Thymus (tissue), 11 donors: ENCODE data around the gene PLA2G2C. TPM values are rescaled to one million over a fixed set of nuclear protein-coding genes. Genes with fewer than 3 reads are reported as not detected.

ENCODE experiments used
- DNase-seq, 9 donors: peaks; one replicate each; pipeline ENCODE4 v3.0.0-alpha.2; 2013; ENCODE audit warnings: low spot score in 9 of 9, low read depth in 6 of 9, missing footprints in 1 of 9
- H3K27ac ChIP-seq, 2 donors: one replicate each; pipeline ENCODE4 v1.5.1; 2013; ENCODE audit warnings: control low read depth in 1 of 2, low read depth in 1 of 2, low read length in 1 of 2, mild to moderate bottlenecking in 1 of 2, moderate library complexity in 1 of 2
- H3K27me3 ChIP-seq, 2 donors: one replicate each; pipeline ENCODE4 v1.5.1; 2013; ENCODE audit warnings: low read length in 1 of 2; ENCODE audit not compliant: control insufficient read depth in 2 of 2, insufficient read depth in 1 of 2
- H3K36me3 ChIP-seq, 2 donors: one replicate each; pipeline ENCODE4 v1.5.1; 2013; ENCODE audit warnings: low read length in 1 of 2, mild to moderate bottlenecking in 1 of 2, moderate library complexity in 1 of 2; ENCODE audit not compliant: control insufficient read depth in 2 of 2, insufficient read depth in 2 of 2
- H3K4me1 ChIP-seq, 2 donors: one replicate each; pipeline ENCODE4 v1.5.1; 2013; ENCODE audit warnings: low read length in 2 of 2; ENCODE audit not compliant: control insufficient read depth in 2 of 2, insufficient read depth in 2 of 2
- H3K4me3 ChIP-seq, 2 donors: one replicate each; pipeline ENCODE4 v1.5.1; 2013; ENCODE audit warnings: low read length in 2 of 2, control low read depth in 1 of 2, mild to moderate bottlenecking in 1 of 2
- H3K9me3 ChIP-seq, 2 donors: one replicate each; pipeline ENCODE4 v1.5.1; 2013; ENCODE audit warnings: low read length in 1 of 2, mild to moderate bottlenecking in 1 of 2; ENCODE audit not compliant: control insufficient read depth in 2 of 2, insufficient read depth in 1 of 2
- WGBS: extraction: QIAGEN DNeasy Blood & Tissue Kit; methylation state at CpG from one replicate; pipeline ENCODE4 v1.1.7; 2013; 5-methylcytosine and 5-hydroxymethylcytosine counted together
- polyA plus RNA-seq: library from polyadenylated mRNA; stranded (reverse); fragments of 200-250 nt; gene quantifications from one replicate; pipeline ENCODE4 v1.2.3, GENCODE V29; 2013
- total RNA-seq: library from RNA; stranded (reverse); fragments of 120-200 nt; gene quantifications from one replicate; pipeline ENCODE4 v1.2.4, GENCODE V29; 2013
- donor health status: healthy.

The PLA2G2C gene
- total and polyA plus RNA-seq, 2 donors: 0.02 to 0.19 TPM

- no peak overlapping the region for H3K27ac ChIP-seq
- WGBS: 90% methylated on average over 18 of the region's 18 CpGs
- peaks cover 0 to 3% of the 10 kb centered on the region in 2 donors for H3K9me3 ChIP-seq
- peaks cover 0 to 5% of the 10 kb centered on the region in 2 donors for H3K27me3 ChIP-seq
- no peak for DNase-seq
- no peaks in the 10 kb centered on the region for H3K36me3 ChIP-seq
- peaks cover 5 to 6% of the 10 kb centered on the region in 2 donors for H3K4me1 ChIP-seq
- H3K4me3 ChIP-seq: no peak overlapping the region
These were observed 32.0 kb downstream of the PLA2G2C start for GRCh38 chr1:20154301-20154831.

- Histone ChIP-seq H3K27ac (no peak overlapping the region), H3K27me3 (peaks cover 0 to 5% of the 10 kb centered on the region in 2 donors), H3K4me1 (peaks cover 5 to 6% of the 10 kb centered on the region in 2 donors), H3K4me3 (no peak overlapping the region), H3K36me3 (no peaks in the 10 kb centered on the region), H3K9me3 (peaks cover 0 to 1% of the 10 kb centered on the region in 2 donors)
- peak in 1 of 9 donors; percentile 20 for DNase-seq
- WGBS: 68% methylated on average over 6 of the region's 6 CpGs
These were observed 33.3 kb downstream of the PLA2G2C start for GRCh38 chr1:20153000-20153418.

- no peaks in the 10 kb centered on the region for H3K36me3 ChIP-seq
- peaks cover 0 to 5% of the 10 kb centered on the region in 2 donors for H3K27me3 ChIP-seq
- H3K4me3 ChIP-seq: no peak overlapping the region
- no peaks in the 10 kb centered on the region for H3K9me3 ChIP-seq
- H3K4me1 ChIP-seq: peaks cover 5 to 6% of the 10 kb centered on the region in 2 donors
- H3K27ac ChIP-seq: peak overlapping the region in 1 of 2 donors; percentile 36
- no peak for DNase-seq
- 70% methylated on average over 7 of the region's 7 CpGs for WGBS
These were observed 33.8 kb downstream of the PLA2G2C start for GRCh38 chr1:20152599-20152930.

GRCh38 chr1:20151906-20152598 lies 34.3 kb downstream of the PLA2G2C start:
- peak; percentile 24 to 73 (median 48) for DNase-seq

GRCh38 chr1:20150969-20151368 lies 35.3 kb downstream of the PLA2G2C start:
- no peaks in the 10 kb centered on the region for H3K36me3 ChIP-seq
- H3K27me3 ChIP-seq: peaks cover 0 to 5% of the 10 kb centered on the region in 2 donors
- H3K4me1 ChIP-seq: peaks cover 5 to 6% of the 10 kb centered on the region in 2 donors
- H3K27ac ChIP-seq: no peak overlapping the region
- no peaks in the 10 kb centered on the region for H3K9me3 ChIP-seq
- no peak for DNase-seq
- no peak overlapping the region for H3K4me3 ChIP-seq
- 87% methylated on average over 6 of the region's 6 CpGs for WGBS

More at GRCh38 chr1:20151906-20152598, 34.3 kb downstream of the PLA2G2C start:
- peaks cover 5 to 6% of the 10 kb centered on the region in 2 donors for H3K4me1 ChIP-seq
- H3K27ac ChIP-seq: no peak overlapping the region
- 11% methylated on average over 29 of the region's 29 CpGs for WGBS
- peaks cover 0 to 5% of the 10 kb centered on the region in 2 donors for H3K27me3 ChIP-seq
- peak overlapping the region in 1 of 2 donors; percentile 36 for H3K4me3 ChIP-seq
- no peaks in the 10 kb centered on the region for H3K9me3 ChIP-seq
- no peaks in the 10 kb centered on the region for H3K36me3 ChIP-seq

GRCh38 chr1:20150326-20150705 lies 36.0 kb downstream of the PLA2G2C start:
- H3K27ac ChIP-seq: no peak overlapping the region
- no peak for DNase-seq
- H3K9me3 ChIP-seq: no peaks in the 10 kb centered on the region
- H3K4me3 ChIP-seq: no peak overlapping the region
- no peaks in the 10 kb centered on the region for H3K36me3 ChIP-seq
- peaks cover 5 to 6% of the 10 kb centered on the region in 2 donors for H3K4me1 ChIP-seq
- WGBS: 96% methylated on average over 8 of the region's 8 CpGs
- peaks cover 0 to 5% of the 10 kb centered on the region in 2 donors for H3K27me3 ChIP-seq

GRCh38 chr1:20149601-20150325 lies 36.6 kb downstream of the PLA2G2C start:
- H3K27ac ChIP-seq: no peak overlapping the region
- H3K4me1 ChIP-seq: peaks cover 5 to 6% of the 10 kb centered on the region in 2 donors
- no peaks in the 10 kb centered on the region for H3K9me3 ChIP-seq
- H3K36me3 ChIP-seq: no peaks in the 10 kb centered on the region
- H3K4me3 ChIP-seq: no peak overlapping the region
- no peak for DNase-seq
- WGBS: 94% methylated on average over 27 of the region's 27 CpGs
- peaks cover 0 to 5% of the 10 kb centered on the region in 2 donors for H3K27me3 ChIP-seq

GRCh38 chr1:20148571-20149500 lies 37.5 kb downstream of the PLA2G2C start:
- H3K36me3 ChIP-seq: no peaks in the 10 kb centered on the region
- WGBS: 95% methylated on average over 13 of the region's 13 CpGs
- DNase-seq: no peak

More at GRCh38 chr1:20148571-20149500, 37.5 kb downstream of the PLA2G2C start:
- H3K9me3 ChIP-seq: no peaks in the 10 kb centered on the region
- peaks cover 0 to 5% of the 10 kb centered on the region in 2 donors for H3K27me3 ChIP-seq
- no peak overlapping the region for H3K27ac ChIP-seq
- H3K4me1 ChIP-seq: peaks cover 5 to 6% of the 10 kb centered on the region in 2 donors
- no peak overlapping the region for H3K4me3 ChIP-seq
